Stimulated activated CD8-positive, alpha-beta memory T cell treated with anti-CD3 and anti-CD28 coated beads, Interleukin-7, amount 100 ng/mL, for 4 hours (primary cell): Measurements from ENCODE around the gene ZNF608.

Experiments
- DNase-seq, 2 donors: peaks; one replicate each; pipeline ENCODE4 v3.0.0-alpha.2; 2020; ENCODE audit warnings: low read depth in 2 of 2

ZNF608 gene

DNA sequence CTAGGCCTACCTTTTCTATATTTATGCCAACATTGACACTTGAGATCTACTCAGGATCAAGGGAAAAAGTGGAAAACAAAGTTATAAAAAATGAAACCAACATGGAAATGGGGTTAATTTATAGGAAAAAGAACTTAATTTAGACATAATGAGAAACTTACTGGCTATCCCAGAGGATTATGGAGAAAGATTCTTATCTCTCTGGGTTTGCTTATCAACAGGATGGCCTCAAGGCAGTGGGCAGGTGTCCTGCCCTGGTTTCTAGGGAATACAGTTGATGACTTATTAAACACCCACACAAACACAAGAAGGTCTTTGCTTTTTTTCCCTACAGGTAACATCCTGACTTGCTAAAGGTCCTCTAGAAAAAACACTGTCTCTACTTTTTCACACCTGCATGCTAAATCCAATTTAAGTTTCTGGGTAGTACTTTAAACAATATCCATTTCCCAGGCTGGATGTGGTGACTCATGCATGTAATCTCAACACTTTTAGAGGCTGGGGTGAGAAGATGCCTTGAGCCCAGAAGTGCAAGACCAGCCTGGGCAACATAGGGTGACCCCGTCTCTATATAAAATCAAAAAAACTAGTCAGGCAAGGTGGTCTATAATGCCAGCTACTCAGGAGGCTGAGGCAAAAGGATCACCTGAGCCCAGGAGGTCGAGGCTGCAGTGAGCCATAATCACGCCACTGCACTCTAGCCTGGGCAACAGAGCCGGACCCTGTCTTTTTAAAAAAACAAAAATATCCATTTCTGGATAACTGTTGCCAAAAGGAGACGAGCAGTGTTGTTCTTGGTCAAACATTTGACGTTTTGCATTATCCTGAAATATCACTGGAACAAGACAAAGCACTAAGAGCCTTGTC is 6.6 kb upstream of the ZNF608 start:
- DNase-seq = no peak

DNA sequence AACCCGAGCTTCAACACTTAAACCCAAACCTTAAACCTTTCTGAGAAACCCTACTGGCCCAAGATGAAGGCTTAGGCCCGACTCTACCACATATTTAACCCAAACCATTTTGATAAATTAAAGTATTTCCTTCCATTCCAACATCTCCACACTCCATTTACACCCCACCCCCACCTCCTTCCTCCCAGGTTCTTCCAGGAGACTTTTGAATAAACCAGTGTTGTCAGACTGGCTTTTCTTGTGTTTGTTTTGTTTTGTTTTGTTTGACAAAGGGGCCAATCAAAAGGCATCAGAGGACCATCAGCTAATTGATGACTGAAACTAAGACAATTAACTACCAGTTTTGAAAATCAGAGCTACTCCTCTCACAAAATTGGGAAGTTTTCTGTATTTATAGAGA is 4.6 kb upstream of the ZNF608 start:
- no peak for DNase-seq

GRCh38 chr5:124748687-124749594 is 2.5 kb upstream of the ZNF608 start:
- DNase-seq = no peak

GRCh38 chr5:124747791-124748686 is 1.6 kb upstream of the ZNF608 start:
- no peak for DNase-seq

DNA sequence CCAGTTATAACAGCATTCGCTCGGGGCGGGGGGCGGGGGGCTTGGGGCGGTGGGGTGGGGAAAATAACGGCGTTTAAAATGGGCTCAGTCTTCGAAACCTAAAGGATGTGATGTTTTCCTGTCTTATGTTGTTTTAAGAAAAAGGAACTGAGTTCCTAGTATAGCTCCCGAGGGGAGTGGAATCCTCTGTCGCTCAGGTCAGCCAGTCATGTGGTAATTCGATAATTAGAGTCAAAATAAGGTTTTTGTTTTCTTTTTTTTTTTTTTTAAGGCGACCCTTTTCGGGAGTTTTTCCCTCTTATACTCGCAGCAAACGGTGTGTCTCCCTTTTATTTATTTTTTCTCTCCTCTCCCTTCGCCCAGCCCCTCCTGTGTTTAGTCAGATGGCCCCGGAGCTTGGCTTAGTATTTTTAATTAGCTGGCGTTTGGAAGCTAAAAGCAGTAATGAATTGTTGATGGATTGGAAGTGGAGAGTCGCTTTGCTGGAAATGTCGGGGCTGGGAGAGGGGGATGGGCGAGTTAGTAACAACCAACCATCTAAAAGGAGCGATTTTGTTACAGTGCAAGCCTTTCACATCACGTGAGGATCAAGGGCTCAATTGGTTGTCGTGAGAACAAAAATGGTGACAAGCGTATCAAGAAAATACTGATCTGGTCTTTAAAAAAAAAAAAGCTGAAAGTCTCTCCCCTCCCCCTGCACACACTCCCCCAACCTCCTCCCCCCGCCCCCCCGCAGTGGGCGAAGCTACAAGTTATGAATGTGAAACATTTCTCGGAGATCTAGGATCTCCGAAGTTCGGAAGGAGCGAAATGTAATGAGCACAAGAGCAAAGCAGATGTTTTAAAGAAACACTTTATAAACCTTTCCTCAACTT is 714 bp upstream of the ZNF608 start:
- no peak for DNase-seq

- no peak for DNase-seq
Observed at GRCh38 chr5:124745007-124745927, 1.2 kb downstream of the ZNF608 start.

DNA sequence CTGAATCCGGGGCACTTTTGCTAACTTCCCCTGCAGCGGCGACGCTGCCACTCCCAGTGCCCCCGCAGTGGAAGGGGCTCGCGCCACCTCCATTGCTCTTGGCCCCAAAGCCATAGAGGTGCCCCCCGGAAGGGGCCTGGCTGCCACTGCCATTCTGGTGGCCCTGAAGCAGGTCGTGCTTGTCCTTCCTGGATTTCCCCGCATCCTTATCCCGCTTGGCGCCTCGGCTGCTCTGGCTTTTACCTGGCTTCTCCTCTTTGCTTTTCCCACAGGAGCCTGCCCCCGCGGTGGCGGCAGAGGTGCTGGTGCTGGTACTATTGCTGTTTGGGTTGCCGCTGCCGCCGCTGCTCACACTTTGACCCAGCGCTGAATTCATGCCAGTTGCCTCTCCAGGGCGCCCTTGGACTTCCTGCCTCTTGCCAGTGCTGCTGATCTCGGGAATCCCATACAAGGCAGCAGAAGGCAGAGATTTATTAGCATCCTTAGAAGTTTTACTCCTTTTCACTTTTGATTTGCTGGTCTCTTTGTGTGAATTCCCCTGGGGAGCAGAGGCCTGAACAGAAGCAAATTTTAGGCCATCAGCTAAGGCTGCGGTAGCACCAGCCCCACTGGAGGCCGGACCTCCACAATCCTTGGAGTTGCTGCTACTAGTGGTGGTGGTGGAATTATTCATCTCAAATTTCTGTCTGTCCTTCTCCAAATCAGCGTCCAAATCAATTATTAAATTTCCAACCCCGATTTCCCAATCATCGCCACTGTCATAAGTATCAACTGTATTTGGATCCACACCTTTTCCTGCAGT is 2.1 kb downstream of the ZNF608 start:
- no peak for DNase-seq

DNA sequence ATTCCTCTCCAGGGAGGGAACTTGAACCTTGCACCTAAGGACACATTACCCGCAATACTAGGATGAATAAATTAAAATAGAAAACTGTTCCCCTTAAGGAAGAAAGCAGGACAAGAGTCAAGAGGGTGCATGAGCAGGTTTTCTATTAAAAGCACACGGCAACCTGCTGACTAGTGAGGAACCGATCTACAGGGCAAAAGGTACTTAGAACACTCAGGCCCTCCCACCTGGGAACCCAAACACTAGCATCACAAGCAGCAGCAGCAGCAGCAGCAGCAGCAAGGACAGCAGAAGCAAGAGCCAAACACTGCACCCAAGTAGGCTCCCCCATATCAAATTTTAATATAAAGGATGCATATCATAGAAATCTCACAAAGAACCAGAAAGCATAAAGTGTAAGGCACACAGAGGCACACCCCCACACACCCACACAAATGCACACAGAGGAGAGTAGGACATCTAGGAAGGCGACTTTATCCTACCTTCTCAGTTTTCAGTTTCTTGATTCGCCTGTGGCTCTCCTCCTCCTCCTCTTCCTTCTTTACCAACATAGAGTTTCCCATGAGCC is 2.8 kb downstream of the ZNF608 start:
- DNase-seq = no peak

GRCh38 chr5:124742983-124743601 is 3.3 kb downstream of the ZNF608 start:
- no peak for DNase-seq

GRCh38 chr5:124742521-124742920 is 3.9 kb downstream of the ZNF608 start:
- DNase-seq = no peak

- no peak for DNase-seq
Observed at GRCh38 chr5:124741711-124742496, 4.5 kb downstream of the ZNF608 start.

DNA sequence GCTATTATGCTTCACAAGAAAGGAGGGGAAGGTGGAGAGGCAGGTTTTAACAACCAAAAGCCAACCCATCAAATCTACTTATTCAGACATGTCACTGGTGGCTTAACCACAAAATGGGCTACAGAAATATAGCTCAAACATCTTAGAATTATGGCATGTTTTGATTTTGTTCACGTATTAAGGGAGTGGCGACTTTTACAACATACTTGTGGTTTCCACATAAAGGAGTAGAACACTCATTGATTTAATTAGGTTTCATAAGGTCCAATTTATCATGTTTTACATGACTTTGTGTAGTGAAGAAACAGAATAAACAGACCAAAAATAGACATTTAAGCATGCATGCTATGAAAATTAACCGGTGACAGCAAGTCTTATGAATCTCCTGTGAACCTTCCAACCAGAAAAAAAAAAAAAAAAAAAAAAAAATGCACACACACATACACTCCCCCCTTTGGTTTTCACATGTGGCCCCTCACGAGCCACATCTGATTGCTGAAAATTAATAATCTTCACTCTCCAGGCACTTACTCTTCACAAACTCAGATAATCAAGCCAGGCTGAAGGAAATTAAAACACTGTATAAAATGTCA is 5.4 kb downstream of the ZNF608 start:
- DNase-seq = no peak

- DNase-seq = no peak
Observed at GRCh38 chr5:124740071-124740470, 6.4 kb downstream of the ZNF608 start.

GRCh38 chr5:124739634-124740025 is 6.8 kb downstream of the ZNF608 start:
- no peak for DNase-seq

- DNase-seq = no peak
Observed at GRCh38 chr5:124738681-124739633, 7.5 kb downstream of the ZNF608 start.

GRCh38 chr5:124737651-124738050 is 8.8 kb downstream of the ZNF608 start:
- DNase-seq = no peak
